ENCODE results near the gene VWCE. TPM values are rescaled to one million over a fixed set of nuclear protein-coding genes. Genes with fewer than 3 reads are reported as not detected.

VWCE gene
- total RNA-seq, 2 experiments from 2014 or later, result 6.6 TPM

- H3K27me3 Mint-ChIP-seq (ENCODE audit: low read depth), result no peaks in the 10 kb centered on the region
These were observed 19.9 kb downstream of the VWCE start for GRCh38 chr11:61275191-61275590.

GRCh38 chr11:61274084-61274483, 21.0 kb downstream of the VWCE start:
- CTCF ChIA-PET, result no interaction called here
- H3K4me3 Mint-ChIP-seq, result no peak overlapping the region
- intact Hi-C loops (cut with micrococcal nuclease), result no loop called here
- H3K36me3 Mint-ChIP-seq (ENCODE audit: low read depth), result peaks cover 4% of the 10 kb centered on the region
- no peaks in the 10 kb centered on the region for H3K27me3 Mint-ChIP-seq (ENCODE audit: low read depth)
- no peak overlapping the region for H3K27ac Mint-ChIP-seq
- H3K9me3 Mint-ChIP-seq, result no peaks in the 10 kb centered on the region
- peaks cover 2% of the 10 kb centered on the region for H3K4me1 Mint-ChIP-seq (ENCODE audit: low read depth)
- no peak for DNase-seq

More at GRCh38 chr11:61275191-61275590, 19.9 kb downstream of the VWCE start:
- Mint-ChIP-seq H3K36me3 (ENCODE audit: low read depth) (peaks cover 6% of the 10 kb centered on the region), H3K27ac (no peak overlapping the region), H3K4me3 (no peak overlapping the region), H3K4me1 (ENCODE audit: low read depth) (peaks cover 2% of the 10 kb centered on the region), H3K9me3 (no peaks in the 10 kb centered on the region)
- DNase-seq, result no peak
- CTCF ChIA-PET, result interaction anchor here (1.6 kb wide), 1 partner anchor 21 kb away, joined by 4 read pairs; no protein-coding TSS in a partner anchor
- intact Hi-C loops (cut with micrococcal nuclease), result no loop called here

- Mint-ChIP-seq H3K4me3 (no peak overlapping the region), H3K27ac (no peak overlapping the region), H3K9me3 (no peaks in the 10 kb centered on the region), H3K36me3 (ENCODE audit: low read depth) (peaks cover 4% of the 10 kb centered on the region), H3K4me1 (ENCODE audit: low read depth) (peaks cover 2% of the 10 kb centered on the region), H3K27me3 (ENCODE audit: low read depth) (no peaks in the 10 kb centered on the region)
- no peak for DNase-seq
- CTCF ChIA-PET, result no interaction called here
- intact Hi-C loops (cut with micrococcal nuclease), result no loop called here
These were observed 21.7 kb downstream of the VWCE start for GRCh38 chr11:61273178-61274078.

- intact Hi-C loops (cut with micrococcal nuclease), result no loop called here
- no peak for DNase-seq
- H3K4me3 Mint-ChIP-seq, result no peak overlapping the region
- peaks cover 2% of the 10 kb centered on the region for H3K4me1 Mint-ChIP-seq (ENCODE audit: low read depth)
- CTCF ChIA-PET, result no interaction called here
- no peaks in the 10 kb centered on the region for H3K9me3 Mint-ChIP-seq
- peaks cover 3% of the 10 kb centered on the region for H3K36me3 Mint-ChIP-seq (ENCODE audit: low read depth)
- no peaks in the 10 kb centered on the region for H3K27me3 Mint-ChIP-seq (ENCODE audit: low read depth)
- H3K27ac Mint-ChIP-seq, result no peak overlapping the region
These were observed 22.4 kb downstream of the VWCE start for GRCh38 chr11:61272731-61273130.

GRCh38 chr11:61270354-61271076, 24.6 kb downstream of the VWCE start:
- Mint-ChIP-seq H3K27me3 (ENCODE audit: low read depth) (no peaks in the 10 kb centered on the region), H3K9me3 (no peaks in the 10 kb centered on the region), H3K27ac (no peak overlapping the region), H3K4me1 (ENCODE audit: low read depth) (peaks cover 2% of the 10 kb centered on the region), H3K4me3 (no peak overlapping the region), H3K36me3 (ENCODE audit: low read depth) (peaks cover 4% of the 10 kb centered on the region)
- no peak for DNase-seq
- CTCF ChIA-PET, result interaction anchor here (1.0 to 1.4 kb wide), 3 partner anchors 17 to 24 kb away, joined by 4 to 7 read pairs (median 7); partner anchors contain the start of gene VWCE
- intact Hi-C loops (cut with micrococcal nuclease), result no loop called here

- no peak for DNase-seq
- H3K36me3 Mint-ChIP-seq (ENCODE audit: low read depth), result peaks cover 2% of the 10 kb centered on the region
- H3K4me1 Mint-ChIP-seq (ENCODE audit: low read depth), result peaks cover 2% of the 10 kb centered on the region
- no peak overlapping the region for H3K27ac Mint-ChIP-seq
- no peaks in the 10 kb centered on the region for H3K27me3 Mint-ChIP-seq (ENCODE audit: low read depth)
- CTCF ChIA-PET, result interaction anchor here (0.6 kb wide), 1 partner anchor 262 kb away, joined by 3 read pairs; no protein-coding TSS in a partner anchor
- intact Hi-C loops (cut with micrococcal nuclease), result no loop called here
- H3K4me3 Mint-ChIP-seq, result no peak overlapping the region
- H3K9me3 Mint-ChIP-seq, result no peaks in the 10 kb centered on the region
These were observed 26.4 kb downstream of the VWCE start for GRCh38 chr11:61268588-61269250.

- H3K27ac Mint-ChIP-seq, result no peak overlapping the region
- no peak overlapping the region for H3K4me3 Mint-ChIP-seq
- H3K4me1 Mint-ChIP-seq (ENCODE audit: low read depth), result peaks cover 2% of the 10 kb centered on the region
- H3K36me3 Mint-ChIP-seq (ENCODE audit: low read depth), result peaks cover 6% of the 10 kb centered on the region
- CTCF ChIA-PET, result no interaction called here
- intact Hi-C loops (cut with micrococcal nuclease), result no loop called here
- no peaks in the 10 kb centered on the region for H3K27me3 Mint-ChIP-seq (ENCODE audit: low read depth)
- DNase-seq, result no peak
- no peaks in the 10 kb centered on the region for H3K9me3 Mint-ChIP-seq
These were observed 27.7 kb downstream of the VWCE start for GRCh38 chr11:61267437-61267841.

- H3K4me1 Mint-ChIP-seq (ENCODE audit: low read depth), result peaks cover 2% of the 10 kb centered on the region
These were observed 28.5 kb downstream of the VWCE start for GRCh38 chr11:61266602-61267001.

GRCh38 chr11:61265357-61265756, 29.8 kb downstream of the VWCE start:
- Mint-ChIP-seq H3K4me1 (ENCODE audit: low read depth) (no peaks in the 10 kb centered on the region), H3K27ac (no peak overlapping the region), H3K9me3 (no peaks in the 10 kb centered on the region), H3K36me3 (ENCODE audit: low read depth) (peaks cover 6% of the 10 kb centered on the region), H3K27me3 (ENCODE audit: low read depth) (no peaks in the 10 kb centered on the region), H3K4me3 (no peak overlapping the region)
- CTCF ChIA-PET, result interaction anchor here (2.8 kb wide), 1 partner anchor 11 kb away, joined by 18 read pairs; no protein-coding TSS in a partner anchor
- DNase-seq, result no peak
- intact Hi-C loops (cut with micrococcal nuclease), result no loop called here

More at GRCh38 chr11:61266602-61267001, 28.5 kb downstream of the VWCE start:
- Mint-ChIP-seq H3K36me3 (ENCODE audit: low read depth) (peaks cover 6% of the 10 kb centered on the region), H3K27ac (no peak overlapping the region), H3K4me3 (no peak overlapping the region), H3K9me3 (no peaks in the 10 kb centered on the region), H3K27me3 (ENCODE audit: low read depth) (no peaks in the 10 kb centered on the region)
- intact Hi-C loops (cut with micrococcal nuclease), result no loop called here
- CTCF ChIA-PET, result interaction anchor here (0.6 to 2.8 kb wide), 2 partner anchors 12 to 367 kb away, joined by 3 to 18 read pairs; no protein-coding TSS in a partner anchor
- DNase-seq, result no peak

GRCh38 chr11:61264795-61265194, 30.3 kb downstream of the VWCE start:
- H3K27ac Mint-ChIP-seq, result no peak overlapping the region
- CTCF ChIA-PET, result interaction anchor here (2.8 kb wide), 1 partner anchor 10 kb away, joined by 18 read pairs; no protein-coding TSS in a partner anchor
- no peaks in the 10 kb centered on the region for H3K9me3 Mint-ChIP-seq
- intact Hi-C loops (cut with micrococcal nuclease), result no loop called here
- DNase-seq, result no peak
- H3K4me3 Mint-ChIP-seq, result no peak overlapping the region
- no peaks in the 10 kb centered on the region for H3K27me3 Mint-ChIP-seq (ENCODE audit: low read depth)
- H3K4me1 Mint-ChIP-seq (ENCODE audit: low read depth), result no peaks in the 10 kb centered on the region
- H3K36me3 Mint-ChIP-seq (ENCODE audit: low read depth), result peaks cover 6% of the 10 kb centered on the region

- H3K4me3 Mint-ChIP-seq, result no peak overlapping the region
- intact Hi-C loops (cut with micrococcal nuclease), result no loop called here
- CTCF ChIA-PET, result interaction anchor here (2.8 kb wide), 1 partner anchor 10 kb away, joined by 18 read pairs; no protein-coding TSS in a partner anchor
These were observed 30.7 kb downstream of the VWCE start for GRCh38 chr11:61264371-61264770.

GRCh38 chr11:61259363-61259762, 35.8 kb downstream of the VWCE start:
- intact Hi-C loops (cut with micrococcal nuclease), result no loop called here
- Mint-ChIP-seq H3K9me3 (no peaks in the 10 kb centered on the region), H3K4me3 (no peak overlapping the region), H3K27ac (no peak overlapping the region), H3K36me3 (ENCODE audit: low read depth) (peaks cover 5% of the 10 kb centered on the region), H3K4me1 (ENCODE audit: low read depth) (no peaks in the 10 kb centered on the region), H3K27me3 (ENCODE audit: low read depth) (no peaks in the 10 kb centered on the region)
- DNase-seq, result no peak
- CTCF ChIA-PET, result no interaction called here

More at GRCh38 chr11:61264371-61264770, 30.7 kb downstream of the VWCE start:
- Mint-ChIP-seq H3K9me3 (no peaks in the 10 kb centered on the region), H3K27me3 (ENCODE audit: low read depth) (no peaks in the 10 kb centered on the region), H3K4me1 (ENCODE audit: low read depth) (no peaks in the 10 kb centered on the region), H3K36me3 (ENCODE audit: low read depth) (peaks cover 6% of the 10 kb centered on the region), H3K27ac (no peak overlapping the region)
- DNase-seq, result no peak

Measured in activated naive CD4-positive, alpha-beta T cell treated with anti-CD3 and anti-CD28 coated beads for 36 hours (primary cell).